AG09319 (cell line): ENCODE measurements around the gene MDN1.
"Not testable (repeated sequence)": the region's sequence is repeated elsewhere in the genome, so short reads cannot be mapped to it uniquely, and the experiment has no call there.

ENCODE experiments used
- DNase-seq: peaks from one replicate; pipeline ENCODE4 v3.0.0-alpha.2; 2010; ENCODE audit warnings: low read depth; ENCODE audit errors: extremely low read depth
- CTCF ChIP-seq: IDR thresholded peaks from 2 replicates; pipeline ENCODE4 v1.5.1; 2011; ENCODE audit warnings: low read depth, mild to moderate bottlenecking, inconsistent platforms, low read length, moderate library complexity

MDN1 gene

GRCh38 chr6:89829472-89830169, 10.0 kb upstream of the MDN1 start, which contains the start of gene CASP8AP2:
Gene CASP8AP2 (plus strand): TSS chr6:89829880.
- TF ChIP-seq CTCF, result no peak
- peak; percentile 95 for DNase-seq

- no peak for TF ChIP-seq CTCF
- DNase-seq, result no peak
Measured at GRCh38 chr6:89828988-89829471, 9.4 kb upstream of the MDN1 start.

- DNase-seq, result not testable (repeated sequence)
Measured at GRCh38 chr6:89828475-89828987, 8.9 kb upstream of the MDN1 start.

- no peak for TF ChIP-seq CTCF
- DNase-seq, result no peak
Measured at GRCh38 chr6:89826029-89826528, 6.5 kb upstream of the MDN1 start.

- DNase-seq, result no peak
- no peak for TF ChIP-seq CTCF
Measured at GRCh38 chr6:89818977-89819335, 638 bp downstream of the MDN1 start.

- TF ChIP-seq CTCF, result no peak
- no peak for DNase-seq
Measured at GRCh38 chr6:89817481-89817880, 2.1 kb downstream of the MDN1 start.

GRCh38 chr6:89813422-89813821, 6.2 kb downstream of the MDN1 start:
- not testable (repeated sequence) for DNase-seq

- TF ChIP-seq CTCF, result no peak
Measured at GRCh38 chr6:89807581-89807980, 12.0 kb downstream of the MDN1 start.

More at GRCh38 chr6:89807581-89807980, 12.0 kb downstream of the MDN1 start:
- DNase-seq, result no peak
